GM12891 (cell line): ENCODE results near the gene ANKS3.

Experiments used
- PAX5 ChIP-seq: IDR thresholded peaks from 2 replicates; pipeline ENCODE4 v1.6.1; 2011; ENCODE audit warnings: low read length, moderate library complexity, mild to moderate bottlenecking; ENCODE audit not compliant: insufficient read depth, severe bottlenecking
- POLR2A ChIP-seq: IDR thresholded peaks from 2 replicates; pipeline ENCODE4 v1.6.1; 2011; ENCODE audit warnings: low read depth, low read length, control low read depth
- POLR2AphosphoS5 ChIP-seq: IDR thresholded peaks from 2 replicates; pipeline ENCODE4 v1.6.1; 2011; ENCODE audit warnings: low read depth, low read length, control low read depth
- POU2F2 ChIP-seq: IDR thresholded peaks from 2 replicates; pipeline ENCODE4 v1.6.1; 2011; ENCODE audit warnings: low read depth, mild to moderate bottlenecking, control low read depth, low read length, moderate library complexity
- SPI1 ChIP-seq: IDR thresholded peaks from 2 replicates; pipeline ENCODE4 v1.6.1; 2011; ENCODE audit warnings: low read depth, low read length, control low read depth
- TAF1 ChIP-seq: IDR thresholded peaks from 2 replicates; pipeline ENCODE4 v1.6.1; 2011; ENCODE audit warnings: low read depth, low read length, control low read depth

DNA sequence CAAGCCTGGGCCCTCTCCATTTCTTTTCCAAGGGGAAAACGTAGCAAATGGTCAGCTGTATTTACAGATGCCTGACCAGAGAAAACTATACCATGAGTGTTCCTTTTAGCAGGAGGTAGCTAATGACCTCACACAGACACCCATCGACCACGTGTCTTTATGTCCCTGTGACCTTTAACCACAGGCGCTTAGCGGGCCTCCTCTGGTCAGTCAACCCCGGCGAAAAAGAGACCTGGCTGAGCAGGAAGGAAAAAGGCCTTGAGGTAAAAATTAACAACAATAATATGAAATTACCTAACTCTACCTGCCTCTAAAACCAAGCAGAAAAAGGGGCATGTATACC, 31.6 kb downstream of the ANKS3 start:
- TF ChIP-seq POLR2A = no peak
- no peak for TF ChIP-seq POLR2AphosphoS5
- TF ChIP-seq PAX5 = no peak
- no peak for TF ChIP-seq POU2F2
- TF ChIP-seq TAF1 = no peak
- no peak for TF ChIP-seq SPI1
